NB4 (cell line): ENCODE results near the gene ZNF219.
"Not testable (repeated sequence)": the region's sequence is repeated elsewhere in the genome, so short reads cannot be mapped to it uniquely, and the experiment has no call there.

Experiments used
- DNase-seq: peaks from one replicate; pipeline ENCODE4 v3.0.0; 2010; ENCODE audit warnings: low read depth
- H3K4me3 ChIP-seq: one replicate; pipeline ENCODE4 v1.5.1; 2011; ENCODE audit warnings: mild to moderate bottlenecking, low read depth, low read length, moderate library complexity
- MYC ChIP-seq: IDR thresholded peaks from 2 replicates; pipeline ENCODE4 v1.6.1; 2011; ENCODE audit warnings: low read depth, low read length
- POLR2A ChIP-seq: IDR thresholded peaks from 2 replicates; pipeline ENCODE4 v1.6.1; 2011; ENCODE audit warnings: mild to moderate bottlenecking; ENCODE audit not compliant: insufficient read length; ENCODE audit errors: extremely low read depth
- TF ChIP-seq, protein P1 (sequence below): IDR thresholded peaks from one replicate; pipeline ENCODE4 v1.5.1; 2012; ENCODE audit warnings: low read depth, low read length
- TF ChIP-seq, protein P2 (sequence below): IDR thresholded peaks from 2 replicates; pipeline ENCODE4 v1.6.1; 2011; ENCODE audit warnings: low read depth, low read length

The ZNF219 gene

DNA sequence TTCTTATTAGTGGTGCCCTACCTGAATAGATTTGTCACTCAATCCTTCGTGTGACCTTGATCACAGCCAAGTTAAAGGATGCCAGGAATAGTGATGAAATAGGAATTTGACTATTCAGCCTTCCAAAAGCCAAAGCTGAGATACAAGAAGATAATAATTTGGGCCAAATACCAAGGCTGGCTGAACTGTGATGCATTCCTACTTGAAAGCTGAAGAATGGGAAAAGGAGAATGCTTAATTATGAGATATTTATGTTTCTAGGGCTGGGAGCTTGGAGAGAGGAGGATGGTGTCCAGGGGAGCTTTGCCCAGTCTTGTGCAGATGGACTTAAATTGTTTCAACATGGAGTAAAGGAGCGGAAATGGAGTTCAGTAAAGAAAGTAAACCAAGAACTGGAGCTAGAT, 51.1 kb downstream of the ZNF219 start:
- DNase-seq, result no peak
- TF ChIP-seq MYC (no peak), POLR2A (no peak)
- TF ChIP-seq, protein P1, sequence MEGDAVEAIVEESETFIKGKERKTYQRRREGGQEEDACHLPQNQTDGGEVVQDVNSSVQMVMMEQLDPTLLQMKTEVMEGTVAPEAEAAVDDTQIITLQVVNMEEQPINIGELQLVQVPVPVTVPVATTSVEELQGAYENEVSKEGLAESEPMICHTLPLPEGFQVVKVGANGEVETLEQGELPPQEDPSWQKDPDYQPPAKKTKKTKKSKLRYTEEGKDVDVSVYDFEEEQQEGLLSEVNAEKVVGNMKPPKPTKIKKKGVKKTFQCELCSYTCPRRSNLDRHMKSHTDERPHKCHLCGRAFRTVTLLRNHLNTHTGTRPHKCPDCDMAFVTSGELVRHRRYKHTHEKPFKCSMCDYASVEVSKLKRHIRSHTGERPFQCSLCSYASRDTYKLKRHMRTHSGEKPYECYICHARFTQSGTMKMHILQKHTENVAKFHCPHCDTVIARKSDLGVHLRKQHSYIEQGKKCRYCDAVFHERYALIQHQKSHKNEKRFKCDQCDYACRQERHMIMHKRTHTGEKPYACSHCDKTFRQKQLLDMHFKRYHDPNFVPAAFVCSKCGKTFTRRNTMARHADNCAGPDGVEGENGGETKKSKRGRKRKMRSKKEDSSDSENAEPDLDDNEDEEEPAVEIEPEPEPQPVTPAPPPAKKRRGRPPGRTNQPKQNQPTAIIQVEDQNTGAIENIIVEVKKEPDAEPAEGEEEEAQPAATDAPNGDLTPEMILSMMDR, result no peak
- TF ChIP-seq, protein P2, sequence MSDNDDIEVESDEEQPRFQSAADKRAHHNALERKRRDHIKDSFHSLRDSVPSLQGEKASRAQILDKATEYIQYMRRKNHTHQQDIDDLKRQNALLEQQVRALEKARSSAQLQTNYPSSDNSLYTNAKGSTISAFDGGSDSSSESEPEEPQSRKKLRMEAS, result no peak
- H3K4me3 ChIP-seq, result no peak overlapping the region

DNA sequence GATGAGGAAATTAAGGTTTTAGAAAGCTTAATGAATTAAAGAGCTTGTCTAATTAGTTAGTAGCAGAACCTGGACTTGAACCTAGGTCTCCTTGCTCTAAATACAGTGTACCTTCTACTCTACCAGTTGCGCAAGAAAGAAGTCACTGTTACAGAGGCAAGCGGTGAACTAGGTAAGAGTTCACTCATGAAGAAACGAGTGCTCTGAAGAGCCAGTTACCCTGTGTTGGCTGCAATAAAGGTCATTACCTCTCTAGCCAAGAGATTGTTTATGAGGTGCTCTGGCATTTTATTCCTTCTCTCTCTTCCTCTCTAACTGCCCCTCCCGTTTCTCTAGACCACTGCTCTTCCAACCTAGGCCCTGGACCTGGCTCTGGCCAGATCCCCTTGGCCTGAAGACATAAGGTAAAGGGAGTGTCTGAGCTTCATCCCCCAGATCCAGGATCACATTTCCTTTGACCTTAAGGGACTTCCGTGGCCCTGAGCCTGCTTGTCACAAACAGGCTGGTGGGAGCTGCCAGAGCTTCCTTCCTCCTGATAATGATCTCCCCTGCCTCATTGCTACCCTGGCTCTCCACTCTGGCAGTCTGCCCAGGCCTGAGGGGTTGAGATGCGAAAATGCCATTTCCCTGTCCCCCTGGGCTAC, 54.4 kb downstream of the ZNF219 start:
- no peak overlapping the region for H3K4me3 ChIP-seq
- peak; percentile 80 for DNase-seq
- TF ChIP-seq POLR2A (no peak), MYC (peak; percentile 7; the same call in 1 of the 2 replicates)
- TF ChIP-seq, protein P1, result no peak
- TF ChIP-seq, protein P2, result peak; percentile 20; the same call in 1 of the 2 replicates

DNA sequence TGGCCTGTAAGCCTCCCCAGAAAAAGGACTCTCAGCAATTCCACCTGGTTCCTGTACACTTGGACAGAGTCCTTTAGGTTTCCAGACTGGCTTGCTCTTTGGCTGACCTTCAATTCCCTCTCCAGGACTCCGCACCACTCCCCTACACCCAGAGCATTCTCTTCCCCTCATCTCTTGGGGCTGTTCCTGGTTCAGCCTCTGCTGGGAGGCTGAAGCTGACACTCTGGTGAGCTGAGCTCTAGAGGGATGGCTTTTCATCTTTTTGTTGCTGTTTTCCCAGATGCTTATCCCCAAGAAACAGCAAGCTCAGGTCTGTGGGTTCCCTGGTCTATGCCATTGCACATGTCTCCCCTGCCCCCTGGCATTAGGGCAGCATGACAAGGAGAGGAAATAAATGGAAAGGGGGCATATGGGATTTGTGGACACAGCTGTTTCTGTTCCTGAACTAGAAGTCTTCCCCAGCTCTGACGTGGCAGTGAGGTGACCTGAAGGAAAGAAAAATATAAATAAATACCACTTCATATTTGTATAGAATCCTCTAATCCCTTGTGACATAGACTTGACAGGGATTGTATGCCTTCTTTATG, 55.0 kb downstream of the ZNF219 start:
- no peak for DNase-seq
- TF ChIP-seq POLR2A (no peak), MYC (no peak)
- TF ChIP-seq, protein P1, result no peak
- TF ChIP-seq, protein P2, result no peak
- no peak overlapping the region for H3K4me3 ChIP-seq

DNA sequence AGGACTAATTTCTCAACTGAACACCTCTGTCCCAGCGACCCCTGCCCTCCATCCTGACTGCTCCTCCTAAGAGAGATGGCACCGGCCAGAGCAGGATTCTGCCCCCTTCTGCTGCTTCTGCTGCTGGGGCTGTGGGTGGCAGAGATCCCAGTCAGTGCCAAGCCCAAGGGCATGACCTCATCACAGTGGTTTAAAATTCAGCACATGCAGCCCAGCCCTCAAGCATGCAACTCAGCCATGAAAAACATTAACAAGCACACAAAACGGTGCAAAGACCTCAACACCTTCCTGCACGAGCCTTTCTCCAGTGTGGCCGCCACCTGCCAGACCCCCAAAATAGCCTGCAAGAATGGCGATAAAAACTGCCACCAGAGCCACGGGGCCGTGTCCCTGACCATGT, 55.5 kb downstream of the ZNF219 start:
- no peak overlapping the region for H3K4me3 ChIP-seq
- no peak for DNase-seq
- TF ChIP-seq, protein P2, result no peak
- TF ChIP-seq MYC (no peak), POLR2A (no peak)
- TF ChIP-seq, protein P1, result no peak

DNA sequence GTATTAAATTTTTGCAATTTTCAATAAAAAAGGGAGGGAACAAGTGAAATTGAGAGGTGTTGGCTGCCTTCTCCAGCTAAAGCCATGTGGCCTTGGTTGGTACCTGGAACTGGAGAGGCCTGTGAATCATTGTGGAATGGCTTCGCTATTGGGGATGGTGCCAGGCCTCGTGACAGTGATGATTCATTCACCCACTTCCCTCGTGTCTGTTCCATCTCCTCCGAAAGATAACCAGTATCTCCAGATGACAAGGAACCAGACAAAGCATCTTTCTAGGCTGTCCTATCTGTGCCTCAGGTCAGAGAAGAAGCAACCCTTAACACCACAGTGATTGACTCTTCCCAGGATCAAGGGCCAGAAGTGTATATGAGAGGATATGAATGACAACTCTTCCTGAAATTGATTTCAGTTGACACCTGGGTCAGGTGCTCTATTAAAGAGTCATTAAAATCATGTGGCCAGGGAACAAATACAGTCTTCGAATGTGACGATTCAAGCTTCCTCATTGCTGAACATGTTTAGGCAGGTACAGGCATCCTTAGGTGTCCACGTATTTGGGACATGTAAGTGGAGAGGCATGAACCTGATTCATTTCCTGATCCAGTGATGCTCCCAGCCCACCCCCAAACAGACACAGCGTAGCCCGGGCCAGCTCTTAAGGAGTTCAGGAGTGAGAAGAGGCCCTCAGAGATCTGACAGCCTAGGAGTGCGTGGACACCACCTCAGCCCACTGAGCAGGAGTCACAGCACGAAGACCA, 56.6 kb downstream of the ZNF219 start, which contains the start of gene RNASE7:
Gene RNASE7 (plus strand): TSS at position 687 of the 758 bp plus-strand sequence. CDS start 631 bp downstream, outside the sequence.
- TF ChIP-seq POLR2A (no peak), MYC (no peak)
- TF ChIP-seq, protein P1, result no peak
- TF ChIP-seq, protein P2, result no peak
- no peak within 1 kb of the TSS for H3K4me3 ChIP-seq
- DNase-seq, result no peak

DNA sequence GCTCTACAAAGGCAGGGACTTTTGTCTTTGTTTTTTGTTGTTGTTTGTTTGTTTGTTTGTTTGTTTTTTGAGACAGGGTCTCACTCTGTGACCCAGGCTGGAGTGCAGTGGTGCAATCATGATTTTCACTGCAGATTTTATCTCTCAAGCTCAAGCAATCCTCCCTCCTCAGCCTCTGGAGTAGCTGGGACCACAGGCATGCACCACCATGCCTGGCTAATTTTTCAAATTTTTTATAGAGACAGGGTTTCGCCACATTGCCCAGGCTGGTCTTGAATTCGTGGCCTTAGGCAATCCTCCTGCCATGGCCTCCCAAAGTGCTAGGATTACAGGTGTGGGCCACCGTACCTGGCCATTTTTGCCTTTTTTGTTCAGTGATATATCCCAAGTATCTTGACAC, 57.5 kb downstream of the ZNF219 start:
- DNase-seq, H3K4me3 ChIP-seq: not testable (repeated sequence)
